Measurements from ENCODE around the gene DNAJC2. TPM values are rescaled to one million over a fixed set of nuclear protein-coding genes. Genes with fewer than 3 reads are reported as not detected.

DNAJC2 gene
- polyA plus RNA-seq, 1 donor from 2014 or later: 29.7 TPM

DNA sequence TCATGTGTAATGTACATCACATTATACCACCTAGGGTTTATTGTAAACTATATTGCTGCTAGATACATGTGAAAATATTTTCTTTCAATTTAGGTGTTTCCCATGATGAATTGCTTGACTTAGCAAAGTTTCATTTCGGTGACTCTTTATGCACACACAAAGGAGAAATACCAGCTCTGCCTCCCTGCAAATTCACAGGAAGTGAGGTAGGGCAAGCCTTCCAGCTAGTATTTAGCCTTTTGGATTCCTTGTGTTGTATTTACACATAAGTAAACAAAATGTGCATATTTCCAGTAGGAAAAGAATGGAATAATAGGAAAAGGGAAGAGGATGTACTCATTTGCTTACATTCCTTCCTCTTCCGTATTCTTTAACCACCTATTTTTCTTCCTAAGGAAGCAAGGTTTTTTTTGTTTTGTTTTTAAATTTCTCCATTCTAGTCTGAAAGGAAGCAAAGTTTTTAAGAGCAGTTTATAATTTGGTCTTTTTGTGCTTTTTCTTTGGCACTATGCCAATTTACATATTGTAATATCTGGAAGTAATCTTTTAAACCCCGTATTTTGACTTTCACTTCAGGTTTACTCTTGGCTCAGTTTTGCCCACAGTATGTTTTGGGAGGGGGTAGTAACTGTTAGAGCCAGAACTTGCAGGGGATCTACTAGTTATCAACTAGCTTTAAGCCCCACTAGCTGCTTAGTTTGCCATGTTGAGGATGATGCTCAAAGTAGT, 36.9 kb downstream of the DNAJC2 start (continued):
- TF ChIP-seq SMC3 (conservative IDR thresholded peaks at IDR 0.05; ENCODE audit: poor library complexity) (no peak), RAD21 (conservative IDR thresholded peaks at IDR 0.05) (no peak)

DNA sequence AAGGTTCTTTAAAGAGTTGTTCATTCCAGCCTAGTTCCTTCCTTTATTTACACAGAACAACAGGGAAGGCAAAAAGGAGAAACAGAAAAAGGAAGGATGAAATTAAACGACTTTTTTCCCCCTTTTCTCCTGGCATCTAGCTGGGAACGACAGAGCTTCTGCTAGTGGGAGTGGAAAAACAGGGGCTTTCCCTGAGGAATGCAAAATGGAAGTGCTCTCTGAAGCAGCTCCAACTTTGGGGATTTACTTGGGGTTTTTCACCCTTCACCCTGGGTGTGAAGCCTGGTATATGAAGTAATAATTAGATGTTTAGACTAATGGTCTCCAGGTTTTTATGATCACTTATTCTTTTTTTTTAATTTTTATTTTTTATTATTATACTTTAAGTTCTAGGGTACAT, 43.1 kb downstream of the DNAJC2 start:
- Histone ChIP-seq H3K27ac (ENCODE audit: low read length) (no peak overlapping the region), H3K9ac (ENCODE audit: low read length) (no peak overlapping the region), H3K36me3 (ENCODE audit: insufficient read depth, low read length) (peaks cover 5% of the 10 kb centered on the region), H3K79me2 (replicated peaks; ENCODE audit: insufficient read depth, low read length) (peaks cover 21% of the 10 kb centered on the region), H3K27me3 (ENCODE audit: insufficient read depth, low read depth, low read length) (no peaks in the 10 kb centered on the region), H3K4me2 (ENCODE audit: low read length) (no peak overlapping the region), H3F3A (ENCODE audit: insufficient read depth, low read length, poor library complexity, severe bottlenecking) (no peaks in the 10 kb centered on the region), H4K20me1 (ENCODE audit: insufficient read depth) (no peaks in the 10 kb centered on the region), H2AFZ (ENCODE audit: low read depth, low read length) (no peak overlapping the region), H3K9me2 (ENCODE audit: insufficient read depth, low read length) (no peaks in the 10 kb centered on the region), H3K4me3 (ENCODE audit: low read length) (no peak overlapping the region), H3K9me3 (ENCODE audit: low read length) (no peaks in the 10 kb centered on the region)
- no peak for TF ChIP-seq TAF1 (IDR thresholded peaks at IDR 0.05; ENCODE audit: low read depth)
- TF ChIP-seq, protein P1, sequence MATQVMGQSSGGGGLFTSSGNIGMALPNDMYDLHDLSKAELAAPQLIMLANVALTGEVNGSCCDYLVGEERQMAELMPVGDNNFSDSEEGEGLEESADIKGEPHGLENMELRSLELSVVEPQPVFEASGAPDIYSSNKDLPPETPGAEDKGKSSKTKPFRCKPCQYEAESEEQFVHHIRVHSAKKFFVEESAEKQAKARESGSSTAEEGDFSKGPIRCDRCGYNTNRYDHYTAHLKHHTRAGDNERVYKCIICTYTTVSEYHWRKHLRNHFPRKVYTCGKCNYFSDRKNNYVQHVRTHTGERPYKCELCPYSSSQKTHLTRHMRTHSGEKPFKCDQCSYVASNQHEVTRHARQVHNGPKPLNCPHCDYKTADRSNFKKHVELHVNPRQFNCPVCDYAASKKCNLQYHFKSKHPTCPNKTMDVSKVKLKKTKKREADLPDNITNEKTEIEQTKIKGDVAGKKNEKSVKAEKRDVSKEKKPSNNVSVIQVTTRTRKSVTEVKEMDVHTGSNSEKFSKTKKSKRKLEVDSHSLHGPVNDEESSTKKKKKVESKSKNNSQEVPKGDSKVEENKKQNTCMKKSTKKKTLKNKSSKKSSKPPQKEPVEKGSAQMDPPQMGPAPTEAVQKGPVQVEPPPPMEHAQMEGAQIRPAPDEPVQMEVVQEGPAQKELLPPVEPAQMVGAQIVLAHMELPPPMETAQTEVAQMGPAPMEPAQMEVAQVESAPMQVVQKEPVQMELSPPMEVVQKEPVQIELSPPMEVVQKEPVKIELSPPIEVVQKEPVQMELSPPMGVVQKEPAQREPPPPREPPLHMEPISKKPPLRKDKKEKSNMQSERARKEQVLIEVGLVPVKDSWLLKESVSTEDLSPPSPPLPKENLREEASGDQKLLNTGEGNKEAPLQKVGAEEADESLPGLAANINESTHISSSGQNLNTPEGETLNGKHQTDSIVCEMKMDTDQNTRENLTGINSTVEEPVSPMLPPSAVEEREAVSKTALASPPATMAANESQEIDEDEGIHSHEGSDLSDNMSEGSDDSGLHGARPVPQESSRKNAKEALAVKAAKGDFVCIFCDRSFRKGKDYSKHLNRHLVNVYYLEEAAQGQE (IDR thresholded peaks at IDR 0.05; ENCODE audit: borderline replicate concordance): no peak
- no peak for TF ChIP-seq EZH2 (IDR thresholded peaks at IDR 0.05; ENCODE audit: borderline replicate concordance, insufficient read depth, low read length, poor library complexity, severe bottlenecking)

DNA sequence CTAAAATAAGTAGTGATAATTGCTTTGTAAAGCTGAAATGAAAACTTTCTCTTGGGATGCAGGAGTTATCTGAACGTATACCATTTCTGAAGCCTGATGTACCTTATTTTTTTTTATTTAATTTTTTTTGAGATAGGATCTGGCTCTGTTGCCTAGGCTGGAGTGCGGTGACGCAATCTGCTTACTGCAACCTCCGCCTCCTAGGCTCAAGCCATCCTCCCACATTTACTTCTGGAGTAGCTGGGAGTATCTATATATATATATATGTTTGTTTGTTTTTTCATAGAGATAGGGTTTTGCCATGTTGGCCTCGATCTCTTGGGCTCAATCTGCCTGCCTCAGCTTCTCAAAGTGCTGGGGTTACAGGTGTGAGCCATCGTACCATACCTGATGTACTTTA, 44.9 kb downstream of the DNAJC2 start:
- no peaks in the 10 kb centered on the region for H3F3A ChIP-seq (ENCODE audit: insufficient read depth, low read length, poor library complexity, severe bottlenecking)
- H3K4me3 ChIP-seq (ENCODE audit: low read length): no peak overlapping the region
- no peak overlapping the region for H2AFZ ChIP-seq (ENCODE audit: low read depth, low read length)
- no peak overlapping the region for H3K4me2 ChIP-seq (ENCODE audit: low read length)
- no peaks in the 10 kb centered on the region for H4K20me1 ChIP-seq (ENCODE audit: insufficient read depth)
- H3K36me3 ChIP-seq (ENCODE audit: insufficient read depth, low read length): no peaks in the 10 kb centered on the region
- H3K9me2 ChIP-seq (ENCODE audit: insufficient read depth, low read length): no peaks in the 10 kb centered on the region
- H3K79me2 ChIP-seq (replicated peaks; ENCODE audit: insufficient read depth, low read length): peaks cover 21% of the 10 kb centered on the region
- H3K9ac ChIP-seq (ENCODE audit: low read length): no peak overlapping the region
- no peak for TF ChIP-seq POLR2AphosphoS5 (IDR thresholded peaks at IDR 0.05)
- TF ChIP-seq, protein P1 (IDR thresholded peaks at IDR 0.05; ENCODE audit: borderline replicate concordance): no peak
- TF ChIP-seq, protein P2, sequence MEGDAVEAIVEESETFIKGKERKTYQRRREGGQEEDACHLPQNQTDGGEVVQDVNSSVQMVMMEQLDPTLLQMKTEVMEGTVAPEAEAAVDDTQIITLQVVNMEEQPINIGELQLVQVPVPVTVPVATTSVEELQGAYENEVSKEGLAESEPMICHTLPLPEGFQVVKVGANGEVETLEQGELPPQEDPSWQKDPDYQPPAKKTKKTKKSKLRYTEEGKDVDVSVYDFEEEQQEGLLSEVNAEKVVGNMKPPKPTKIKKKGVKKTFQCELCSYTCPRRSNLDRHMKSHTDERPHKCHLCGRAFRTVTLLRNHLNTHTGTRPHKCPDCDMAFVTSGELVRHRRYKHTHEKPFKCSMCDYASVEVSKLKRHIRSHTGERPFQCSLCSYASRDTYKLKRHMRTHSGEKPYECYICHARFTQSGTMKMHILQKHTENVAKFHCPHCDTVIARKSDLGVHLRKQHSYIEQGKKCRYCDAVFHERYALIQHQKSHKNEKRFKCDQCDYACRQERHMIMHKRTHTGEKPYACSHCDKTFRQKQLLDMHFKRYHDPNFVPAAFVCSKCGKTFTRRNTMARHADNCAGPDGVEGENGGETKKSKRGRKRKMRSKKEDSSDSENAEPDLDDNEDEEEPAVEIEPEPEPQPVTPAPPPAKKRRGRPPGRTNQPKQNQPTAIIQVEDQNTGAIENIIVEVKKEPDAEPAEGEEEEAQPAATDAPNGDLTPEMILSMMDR (IDR thresholded peaks at IDR 0.05; ENCODE audit: poor library complexity, severe bottlenecking): no peak
- no peak for TF ChIP-seq MXI1 (conservative IDR thresholded peaks at IDR 0.05; ENCODE audit: poor library complexity, severe bottlenecking)
- TF ChIP-seq TAF1 (IDR thresholded peaks at IDR 0.05; ENCODE audit: low read depth): no peak
- no peak for TF ChIP-seq SMC3 (conservative IDR thresholded peaks at IDR 0.05; ENCODE audit: poor library complexity)
- TF ChIP-seq EP300 (conservative IDR thresholded peaks at IDR 0.05; ENCODE audit: poor library complexity, severe bottlenecking): no peak
- no peak for TF ChIP-seq EZH2 (IDR thresholded peaks at IDR 0.05; ENCODE audit: borderline replicate concordance, insufficient read depth, low read length, poor library complexity, severe bottlenecking)
- TF ChIP-seq RAD21 (conservative IDR thresholded peaks at IDR 0.05): no peak
- H3K27ac ChIP-seq (ENCODE audit: low read length): no peak overlapping the region
- H3K27me3 ChIP-seq (ENCODE audit: insufficient read depth, low read depth, low read length): no peaks in the 10 kb centered on the region
- H3K9me3 ChIP-seq (ENCODE audit: low read length): no peaks in the 10 kb centered on the region
